GM18870 (cell line): Measurements from ENCODE around the gene PDIK1L.

Experiments
- ATAC-seq: cut with Tn5 transposase; IDR thresholded peaks from one replicate; pipeline ENCODE4 v1.9.1; 2021; ENCODE audit warnings: moderate library complexity; ENCODE audit not compliant: unreplicated experiment

The PDIK1L gene

DNA sequence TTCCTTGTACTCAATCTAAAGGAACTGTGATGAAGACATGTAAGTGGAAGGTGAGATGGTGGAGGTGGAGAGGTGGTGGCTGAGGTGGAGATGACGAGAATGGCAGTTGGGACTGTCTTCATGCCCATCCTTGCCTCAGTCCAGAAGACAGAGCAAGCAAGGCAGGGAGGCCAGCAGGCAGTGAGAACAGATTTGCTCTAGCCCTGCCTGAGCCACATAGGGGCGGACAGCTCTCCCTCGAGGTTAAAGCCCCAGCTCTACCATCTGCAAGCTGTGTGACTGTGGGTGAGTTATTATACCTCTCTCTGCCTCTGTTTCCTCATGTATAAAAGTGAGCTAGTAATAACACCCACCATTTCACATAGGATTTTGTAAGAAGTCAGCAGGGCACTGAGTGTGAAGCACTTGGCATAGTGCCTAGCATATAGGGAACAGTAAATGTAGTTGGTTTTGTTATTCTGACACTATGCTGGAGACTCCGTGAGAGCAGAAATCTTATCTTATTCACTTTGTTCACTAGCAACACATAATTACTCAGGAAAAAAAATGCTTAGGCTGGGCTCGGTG lies 42.4 kb downstream of the PDIK1L start:
- ATAC-seq, result no peak

GRCh38 chr1:26154750-26155149 lies 43.1 kb downstream of the PDIK1L start:
- ATAC-seq, result no peak

- ATAC-seq, result no peak
Measured at GRCh38 chr1:26155370-26156284, 44.0 kb downstream of the PDIK1L start.

DNA sequence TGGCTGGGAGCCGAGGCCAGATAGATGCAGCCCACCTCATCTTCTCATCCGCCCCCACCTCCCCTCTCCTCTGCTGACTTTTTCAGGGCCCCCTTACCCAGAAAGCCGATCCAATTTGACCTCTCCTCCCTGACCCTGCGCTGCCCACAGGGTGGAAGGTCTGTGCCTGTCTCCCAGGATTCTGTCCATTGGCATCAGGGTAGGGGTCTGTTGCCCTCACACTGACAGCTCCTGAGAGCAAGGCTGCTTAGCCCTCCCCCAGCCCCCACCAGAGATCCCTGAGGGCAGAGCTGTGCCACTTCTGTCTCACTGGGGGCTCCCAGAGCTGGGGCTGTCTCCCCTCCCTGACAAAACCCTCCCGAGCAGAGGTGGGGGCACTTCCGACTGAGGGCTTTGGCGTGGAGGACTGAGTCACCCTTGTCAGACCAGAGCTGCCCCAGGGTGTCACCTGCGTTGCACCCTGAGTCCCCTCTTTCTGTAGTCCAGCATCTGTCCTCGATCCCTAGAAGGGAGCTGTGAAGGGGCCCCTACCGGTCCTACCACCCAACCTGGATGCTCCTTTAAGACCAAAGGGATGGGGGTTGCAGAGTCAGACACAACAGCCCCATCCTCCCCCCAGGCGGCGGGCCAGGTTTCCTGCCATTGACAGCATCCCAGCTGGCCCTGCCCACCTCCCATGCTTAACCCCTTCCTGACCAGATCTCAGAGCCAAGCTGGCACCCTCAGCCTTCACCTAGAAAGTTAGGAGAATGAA lies 44.8 kb downstream of the PDIK1L start:
- ATAC-seq, result no peak

DNA sequence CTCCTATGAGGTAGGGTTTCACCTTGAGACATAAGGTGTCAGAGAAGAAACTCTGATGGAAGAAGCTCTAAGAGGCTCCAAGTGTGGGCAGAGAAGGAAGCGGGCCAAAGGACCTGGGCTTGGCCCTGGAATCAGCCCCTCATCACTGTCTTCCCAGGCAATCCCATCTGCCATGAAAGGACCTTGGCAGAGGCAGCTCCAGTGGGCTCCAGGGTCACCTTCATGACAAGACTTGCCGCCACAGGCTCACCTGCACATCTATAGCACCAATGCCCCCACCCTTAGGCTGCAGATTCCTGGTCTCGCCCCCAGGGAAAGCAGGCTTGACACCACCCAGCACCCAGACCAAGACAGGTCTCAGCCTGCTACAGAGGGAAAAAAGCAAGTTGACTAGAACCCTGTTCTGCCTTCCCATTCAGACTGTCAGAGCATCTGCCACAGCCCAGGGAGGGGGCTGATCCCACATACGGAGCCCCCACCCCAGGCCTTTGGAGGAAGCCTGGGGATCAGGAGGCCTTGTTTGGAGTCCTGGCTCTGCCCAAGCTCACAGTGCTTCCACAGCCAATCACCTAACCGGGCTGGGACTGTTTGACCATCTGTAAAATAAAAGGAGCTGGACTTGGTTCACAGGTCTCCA lies 46.8 kb downstream of the PDIK1L start:
- no peak for ATAC-seq

DNA sequence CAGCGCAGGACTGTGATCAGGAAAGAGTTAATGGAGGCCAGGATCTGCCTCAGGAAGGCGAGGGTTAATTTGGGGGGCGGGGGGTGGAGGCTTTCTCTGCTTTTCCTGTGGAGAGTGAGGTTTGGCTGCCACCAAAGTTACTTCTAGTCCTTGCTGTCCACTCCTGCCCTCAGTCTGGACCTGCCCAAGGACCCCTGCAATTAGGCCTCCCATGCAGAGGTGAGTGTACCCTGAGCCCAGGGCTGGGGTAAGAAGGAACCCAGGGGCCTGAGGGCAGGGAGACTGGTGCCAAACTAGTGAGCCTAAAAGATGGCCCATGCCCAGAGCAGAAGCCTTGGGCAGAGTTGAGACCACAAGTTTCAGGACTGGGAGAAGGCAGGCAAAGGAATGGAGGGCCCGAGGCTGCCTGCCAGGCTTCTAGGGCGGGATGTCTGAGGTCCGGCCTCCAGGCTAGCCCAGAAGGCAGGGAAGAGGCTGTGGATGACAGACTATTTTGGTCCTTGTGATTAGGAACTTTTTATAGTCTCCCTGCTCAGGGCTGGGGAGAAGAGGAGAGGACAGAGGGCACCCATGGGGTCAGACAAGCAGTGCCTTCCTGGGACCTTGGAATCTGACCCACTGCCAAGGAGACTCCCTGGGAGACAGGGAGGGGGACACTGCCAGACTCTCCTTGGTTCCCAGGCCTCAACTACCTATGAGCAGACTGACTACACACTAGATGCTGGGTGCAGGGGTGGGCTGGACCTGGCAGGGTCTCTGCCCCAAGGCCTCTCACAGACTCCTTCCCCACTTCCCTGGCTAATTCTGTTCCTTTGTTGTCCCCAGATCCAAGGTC lies 47.5 kb downstream of the PDIK1L start, which contains the start of gene FAM110D:
FAM110D (plus strand) TSS at position 172 of the 835 bp plus-strand sequence. CDS start 2,213 bp downstream, outside the sequence.
- ATAC-seq, result no peak

GRCh38 chr1:26159743-26160039 lies 48.1 kb downstream of the PDIK1L start:
- ATAC-seq, result no peak

- no peak for ATAC-seq
Measured at GRCh38 chr1:26160527-26161414, 49.1 kb downstream of the PDIK1L start.

GRCh38 chr1:26161415-26162219 lies 50.0 kb downstream of the PDIK1L start:
- no peak for ATAC-seq

DNA sequence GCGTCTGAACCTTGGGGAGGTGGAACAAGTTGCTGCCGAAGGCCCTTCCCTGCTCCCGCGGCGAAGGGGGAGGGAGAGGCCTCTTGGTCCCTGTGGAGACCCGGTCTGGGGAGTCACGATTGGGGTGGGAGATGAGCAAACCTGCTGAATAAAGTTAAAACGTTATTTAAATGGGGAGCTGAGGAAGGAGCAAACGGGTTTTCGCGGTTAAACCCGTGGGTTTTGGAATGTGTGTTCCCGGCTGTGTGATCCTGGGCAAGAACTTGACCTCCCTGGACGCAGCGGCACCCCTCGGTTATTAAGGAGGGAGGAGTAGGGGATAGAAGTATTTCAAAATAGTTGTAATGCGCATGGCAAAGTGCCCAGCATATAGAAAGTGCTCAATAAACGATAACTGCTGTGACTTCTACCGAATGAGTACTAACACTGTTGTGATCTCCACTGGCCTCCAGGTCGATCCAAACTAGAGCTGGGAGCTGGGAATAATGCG lies 50.6 kb downstream of the PDIK1L start:
- no peak for ATAC-seq

- ATAC-seq, result no peak
Measured at GRCh38 chr1:26163684-26164035, 52.0 kb downstream of the PDIK1L start.

- ATAC-seq, result no peak
Measured at GRCh38 chr1:26164036-26164860, 52.6 kb downstream of the PDIK1L start.

DNA sequence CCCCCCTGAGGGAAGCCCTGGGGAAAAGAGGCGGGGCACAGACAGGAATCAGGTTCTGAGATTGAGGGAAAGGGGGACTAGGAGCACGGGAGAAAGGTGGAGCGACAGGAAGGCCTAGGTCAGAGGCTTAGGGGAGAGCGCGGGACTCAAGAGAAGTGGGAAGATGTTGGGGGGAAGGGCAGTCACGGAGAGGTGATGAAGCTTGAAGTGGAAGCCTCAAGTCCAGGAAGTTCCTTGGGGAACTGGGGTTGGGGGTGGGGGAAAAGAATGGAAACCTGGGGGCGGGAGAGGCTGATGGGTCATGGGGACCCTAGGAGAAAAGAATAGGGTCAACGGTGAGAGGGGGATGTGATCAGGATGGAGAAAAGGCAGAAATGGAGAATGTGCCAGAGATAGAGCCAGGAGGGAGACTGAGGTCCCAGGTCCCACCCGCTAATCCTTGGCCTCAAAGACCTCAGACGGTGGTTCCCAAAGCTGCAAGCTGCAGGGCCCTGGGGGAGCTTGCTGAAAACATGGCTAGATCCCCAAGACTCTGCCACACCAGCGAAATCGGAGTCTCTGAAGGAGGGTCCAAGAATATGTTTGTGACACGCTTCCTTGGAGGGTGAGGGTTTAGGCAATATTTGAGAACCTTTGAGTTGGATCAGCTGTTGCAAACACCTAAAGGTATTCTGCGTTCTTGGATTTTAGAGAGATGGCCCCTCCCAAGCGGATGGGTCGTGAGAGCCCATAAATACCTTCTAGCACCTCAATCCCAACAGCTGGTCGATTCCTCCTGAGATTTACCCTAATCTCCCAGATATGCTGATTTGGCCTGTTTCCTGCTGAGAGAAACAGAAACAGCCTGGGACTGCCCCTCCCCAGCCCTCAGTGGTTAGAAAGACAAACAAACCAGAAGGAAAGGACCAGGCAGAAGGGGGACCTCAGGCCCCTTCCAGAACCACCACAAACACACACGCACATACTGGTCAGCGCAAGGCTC lies 53.5 kb downstream of the PDIK1L start:
- no peak for ATAC-seq

GRCh38 chr1:26166719-26167281 lies 55.2 kb downstream of the PDIK1L start:
- ATAC-seq, result no peak

DNA sequence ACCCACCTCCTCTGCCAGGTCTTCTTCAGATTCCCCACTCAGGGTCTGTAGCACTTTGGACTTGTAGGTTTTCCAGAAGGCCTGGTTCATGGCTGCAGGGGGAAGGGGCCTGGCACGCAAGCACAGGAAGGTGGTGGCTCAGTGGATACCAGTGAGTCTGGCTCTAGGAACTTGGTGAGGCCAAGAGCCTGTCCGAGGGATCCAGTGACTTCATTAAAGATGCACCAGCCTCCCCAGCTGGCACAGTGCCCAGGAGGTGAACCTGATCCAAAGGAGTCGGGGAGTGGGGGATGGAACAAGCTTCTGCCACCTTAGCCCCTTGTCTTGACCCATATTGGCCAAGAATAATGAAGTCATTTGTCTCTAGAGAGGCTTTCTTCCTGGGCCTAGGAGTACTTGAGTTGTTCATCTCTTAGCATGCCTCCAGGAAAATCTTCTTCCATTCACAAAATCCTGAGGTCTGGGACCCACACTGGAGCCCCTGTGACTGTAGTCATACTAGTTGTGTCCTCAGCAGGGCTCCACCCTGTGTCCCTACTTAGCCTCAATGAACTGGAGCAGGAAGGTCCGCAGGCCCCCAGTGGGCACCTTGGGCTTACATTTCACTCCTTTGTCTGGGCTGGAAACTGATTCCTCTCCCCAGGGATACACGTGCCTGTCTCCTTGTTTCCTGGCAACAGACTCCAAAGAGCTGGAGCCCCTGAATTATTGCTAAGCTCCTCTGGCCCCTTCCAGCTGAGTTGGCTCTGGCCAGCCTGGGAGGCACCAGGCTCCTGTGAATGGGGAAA lies 57.0 kb downstream of the PDIK1L start, which contains the start of gene C1orf232:
C1orf232 (minus strand) TSS at position 554 of the 788 bp plus-strand sequence; CDS start at position 90, 464 bp downstream.
- no peak for ATAC-seq
